Central memory CD8-positive, alpha-beta T cell (primary cell): ENCODE results near the gene C21orf58.
A peak's percentile ranks its signal among the peaks of the same experiment; 100 is the strongest.
"Not testable (repeated sequence)": the region's sequence is repeated elsewhere in the genome, so short reads cannot be mapped to it uniquely, and the experiment has no call there.

Source experiments
- ATAC-seq: fragments of 150-1000 bp; cut with Tn5 transposase; replicated peaks from 2 replicates; pipeline ENCODE4 v1.10.0; 2022; ENCODE audit warnings: mild to moderate bottlenecking, moderate FRiP score, moderate number of reproducible peaks; ENCODE audit not compliant: poor library complexity, severe bottlenecking; ENCODE audit errors: extremely low read depth
- DNase-seq, 2 donors: peaks; one replicate each; pipeline ENCODE4 v3.0.0; 2021; ENCODE audit warnings: low spot score in 2 of 2
- H3K27ac Mint-ChIP-seq: one replicate; pipeline ENCODE4 v1.8.0; 2022; ENCODE audit warnings: low read depth, mild to moderate bottlenecking, moderate library complexity, mixed read lengths
- H3K27me3 Mint-ChIP-seq: one replicate; pipeline ENCODE4 v1.8.0; 2022; ENCODE audit warnings: mixed read lengths
- H3K36me3 Mint-ChIP-seq: one replicate; pipeline ENCODE4 v1.8.0; 2022; ENCODE audit warnings: mild to moderate bottlenecking, moderate library complexity, mixed read lengths; ENCODE audit not compliant: insufficient read depth
- H3K4me1 Mint-ChIP-seq: one replicate; pipeline ENCODE4 v1.8.0; 2022; ENCODE audit warnings: mixed read lengths
- H3K4me3 Mint-ChIP-seq: one replicate; pipeline ENCODE4 v1.8.0; 2022; ENCODE audit warnings: mild to moderate bottlenecking, moderate library complexity, mixed read lengths
- H3K9me3 Mint-ChIP-seq: one replicate; pipeline ENCODE4 v1.8.0; 2022; ENCODE audit warnings: mixed read lengths

Gene C21orf58

DNA sequence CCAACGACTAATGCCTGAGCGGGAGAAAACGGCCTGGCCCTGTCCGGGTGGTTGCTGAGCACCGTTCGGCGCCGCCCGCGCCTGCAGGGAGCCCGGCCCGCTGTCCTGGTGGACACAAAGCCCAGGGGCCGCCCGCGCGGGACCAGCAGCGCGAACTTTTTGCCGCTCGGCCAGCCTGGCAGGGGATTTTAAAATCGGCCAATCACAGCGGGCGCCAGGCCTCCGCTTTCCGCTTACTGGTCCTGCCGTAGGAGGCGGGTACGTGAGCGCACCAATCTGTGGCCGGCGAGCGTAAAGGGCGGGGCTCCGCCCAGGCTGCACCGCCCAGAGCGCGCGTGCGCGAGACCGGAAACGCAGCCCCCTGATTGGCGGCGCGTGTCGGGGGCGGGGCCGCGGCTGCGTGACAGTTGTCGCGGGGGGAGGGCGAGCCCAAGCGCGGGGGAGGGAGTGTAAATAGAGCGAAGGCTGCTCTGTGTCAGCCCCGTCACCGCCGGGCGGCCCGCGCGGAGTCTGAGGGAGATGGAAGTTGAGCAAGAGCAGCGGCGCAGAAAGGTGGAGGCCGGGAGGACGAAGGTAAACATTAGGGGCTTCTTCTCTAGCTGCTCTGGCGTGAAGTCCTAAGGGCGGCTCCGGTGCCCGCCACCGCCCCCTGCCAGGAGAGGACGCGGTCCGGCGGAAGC, at the start of gene C21orf58, which contains the start of gene PCNT:
Gene C21orf58 (minus strand): TSS at position 161 of the 680 bp plus-strand sequence. CDS start 1,132 bp downstream, outside the sequence.
Gene PCNT (plus strand): TSS at position 447 of the 680 bp plus-strand sequence. CDS start 73 bp downstream, at position 520.
- Mint-ChIP-seq H3K4me3 (peak within 1 kb of the TSS; percentile 97), H3K27ac (peak within 1 kb of the TSS; percentile 96), H3K36me3 (peaks cover 14% of the 10 kb centered on the region), H3K9me3 (no peaks in the 10 kb centered on the region), H3K27me3 (no peaks in the 10 kb centered on the region), H3K4me1 (peaks cover 20% of the 10 kb centered on the region)
- ATAC-seq (peak; percentile 82), DNase-seq (peak; percentile 96 to 98)

GRCh38 chr21:46372947-46373346, 49.3 kb upstream of the C21orf58 start:
- ATAC-seq, H3K9me3 Mint-ChIP-seq, H3K36me3 Mint-ChIP-seq, H3K27ac Mint-ChIP-seq, DNase-seq, H3K27me3 Mint-ChIP-seq, H3K4me3 Mint-ChIP-seq: not testable (repeated sequence)
- H3K4me1 Mint-ChIP-seq, result peaks cover 21% of the 10 kb centered on the region

DNA sequence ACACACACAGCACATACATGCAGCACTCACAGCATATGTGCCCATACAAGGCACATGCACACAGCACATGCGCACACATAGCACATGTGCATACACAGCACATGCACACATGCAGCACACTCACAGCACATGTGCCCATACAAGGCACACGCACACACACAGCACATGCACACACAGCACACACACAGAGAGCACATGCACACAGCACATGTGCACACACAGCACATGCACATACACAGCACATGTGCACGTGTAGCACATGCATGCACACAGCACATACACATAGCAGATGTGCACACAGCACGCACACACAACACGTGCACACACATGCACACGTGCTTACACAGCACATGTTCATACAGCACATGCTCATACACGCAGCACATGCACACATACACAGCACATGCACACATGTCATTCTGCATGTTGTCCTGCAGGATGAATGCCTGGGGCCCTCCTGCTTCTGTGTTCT, 48.4 kb upstream of the C21orf58 start:
- Mint-ChIP-seq H3K9me3 (no peaks in the 10 kb centered on the region), H3K27ac (peak overlapping the region; percentile 59), H3K36me3 (peaks cover 9% of the 10 kb centered on the region), H3K4me1 (peaks cover 21% of the 10 kb centered on the region), H3K4me3 (no peak overlapping the region), H3K27me3 (no peaks in the 10 kb centered on the region)
- ATAC-seq, result no peak
- DNase-seq, result no peak

- Mint-ChIP-seq H3K9me3 (no peaks in the 10 kb centered on the region), H3K4me3 (no peak overlapping the region), H3K27ac (peak overlapping the region; percentile 59), H3K36me3 (peaks cover 11% of the 10 kb centered on the region), H3K4me1 (peaks cover 21% of the 10 kb centered on the region), H3K27me3 (no peaks in the 10 kb centered on the region)
- DNase-seq, result no peak
- ATAC-seq, result no peak
Measured at GRCh38 chr21:46371204-46372013, 47.7 kb upstream of the C21orf58 start.

- Mint-ChIP-seq H3K9me3 (no peaks in the 10 kb centered on the region), H3K36me3 (peaks cover 13% of the 10 kb centered on the region), H3K4me1 (peaks cover 21% of the 10 kb centered on the region), H3K27me3 (no peaks in the 10 kb centered on the region), H3K4me3 (peak overlapping the region; percentile 66), H3K27ac (no peak overlapping the region)
- no peak for DNase-seq
- ATAC-seq, result no peak
Measured at GRCh38 chr21:46369520-46370235, 46.0 kb upstream of the C21orf58 start.

GRCh38 chr21:46368533-46369285, 45.0 kb upstream of the C21orf58 start:
- Mint-ChIP-seq H3K27me3 (no peaks in the 10 kb centered on the region), H3K4me1 (peaks cover 21% of the 10 kb centered on the region), H3K27ac (peak overlapping the region; percentile 72), H3K9me3 (no peaks in the 10 kb centered on the region), H3K36me3 (peaks cover 8% of the 10 kb centered on the region), H3K4me3 (peak overlapping the region; percentile 66)
- ATAC-seq, result peak; percentile 97
- DNase-seq, result peak; percentile 21 to 46

- Mint-ChIP-seq H3K4me1 (peaks cover 25% of the 10 kb centered on the region), H3K27me3 (no peaks in the 10 kb centered on the region), H3K9me3 (no peaks in the 10 kb centered on the region), H3K27ac (no peak overlapping the region), H3K4me3 (no peak overlapping the region), H3K36me3 (peaks cover 14% of the 10 kb centered on the region)
- ATAC-seq (no peak), DNase-seq (no peak)
Measured at GRCh38 chr21:46366966-46367365, 43.3 kb upstream of the C21orf58 start.

GRCh38 chr21:46366561-46366960, 42.9 kb upstream of the C21orf58 start:
- ATAC-seq (no peak), DNase-seq (no peak)
- peaks cover 25% of the 10 kb centered on the region for H3K4me1 Mint-ChIP-seq
- no peak overlapping the region for H3K4me3 Mint-ChIP-seq
- peaks cover 16% of the 10 kb centered on the region for H3K36me3 Mint-ChIP-seq
- no peaks in the 10 kb centered on the region for H3K9me3 Mint-ChIP-seq
- H3K27me3 Mint-ChIP-seq, result no peaks in the 10 kb centered on the region
- no peak overlapping the region for H3K27ac Mint-ChIP-seq

DNA sequence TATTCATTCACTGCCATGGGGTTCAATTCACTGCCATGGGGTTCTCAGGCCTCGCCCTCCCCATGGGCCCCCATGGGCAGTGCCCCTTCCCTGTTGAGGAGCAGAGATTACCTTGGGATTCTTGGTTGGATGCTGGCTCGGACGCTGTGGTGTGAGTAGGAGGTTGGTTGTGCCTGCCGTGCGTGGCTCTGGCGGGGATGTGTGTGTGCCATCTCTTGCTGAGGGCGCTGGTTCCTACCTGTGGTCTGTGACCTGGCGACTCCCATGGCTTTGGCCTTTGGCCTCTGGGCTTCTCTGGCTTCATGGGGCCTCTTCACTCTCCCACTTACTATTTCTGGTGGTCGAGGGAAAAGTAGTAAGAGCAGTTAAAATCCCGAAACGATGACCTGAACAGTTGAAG, 42.4 kb upstream of the C21orf58 start:
- Mint-ChIP-seq H3K27me3 (no peaks in the 10 kb centered on the region), H3K4me1 (peaks cover 25% of the 10 kb centered on the region), H3K36me3 (peaks cover 18% of the 10 kb centered on the region), H3K4me3 (no peak overlapping the region), H3K27ac (no peak overlapping the region), H3K9me3 (no peaks in the 10 kb centered on the region)
- DNase-seq, result no peak
- no peak for ATAC-seq

DNA sequence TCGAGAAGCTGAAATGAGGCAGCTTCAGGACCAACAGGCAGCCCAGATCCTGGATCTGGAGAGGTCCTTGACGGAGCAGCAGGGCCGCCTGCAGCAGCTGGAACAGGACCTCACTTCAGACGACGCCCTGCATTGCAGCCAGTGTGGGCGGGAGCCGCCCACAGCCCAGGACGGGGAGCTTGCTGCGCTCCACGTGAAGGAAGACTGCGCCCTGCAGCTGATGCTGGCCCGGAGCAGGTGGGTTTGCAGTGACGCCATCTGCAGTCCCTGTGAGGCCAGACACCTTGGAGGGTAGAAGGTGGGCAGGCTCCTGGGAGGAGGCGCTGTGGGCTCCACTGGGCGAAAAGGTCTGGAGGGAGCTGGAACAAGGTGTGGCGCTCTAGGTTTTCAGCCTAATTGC, 40.0 kb upstream of the C21orf58 start:
- no peak overlapping the region for H3K27ac Mint-ChIP-seq
- peaks cover 33% of the 10 kb centered on the region for H3K36me3 Mint-ChIP-seq
- no peak overlapping the region for H3K4me3 Mint-ChIP-seq
- H3K4me1 Mint-ChIP-seq, result peaks cover 15% of the 10 kb centered on the region
- ATAC-seq (no peak), DNase-seq (no peak)
- no peaks in the 10 kb centered on the region for H3K27me3 Mint-ChIP-seq
- no peaks in the 10 kb centered on the region for H3K9me3 Mint-ChIP-seq

DNA sequence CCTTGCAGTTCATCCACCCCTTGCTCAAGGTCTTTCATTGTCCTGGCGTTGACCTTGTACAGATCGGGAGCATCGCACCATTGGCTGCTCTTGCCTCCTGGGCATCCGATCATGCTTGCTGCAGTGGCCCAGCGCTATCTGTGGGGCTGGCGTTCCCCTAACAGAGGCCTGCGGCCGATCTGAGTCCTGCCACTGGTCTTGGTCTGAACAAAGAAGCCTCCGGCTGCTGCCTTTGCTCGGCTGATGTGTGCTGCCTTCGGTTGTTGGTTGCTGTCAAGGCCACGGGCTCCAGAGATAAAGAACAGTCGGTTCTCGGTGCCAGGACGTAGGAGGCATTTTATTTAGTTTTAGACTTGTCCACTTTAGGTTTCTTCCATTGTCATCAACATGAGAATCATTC, 39.3 kb upstream of the C21orf58 start:
- DNase-seq (no peak), ATAC-seq (no peak)
- Mint-ChIP-seq H3K27ac (no peak overlapping the region), H3K4me1 (peaks cover 10% of the 10 kb centered on the region), H3K36me3 (peaks cover 36% of the 10 kb centered on the region), H3K9me3 (no peaks in the 10 kb centered on the region), H3K4me3 (no peak overlapping the region), H3K27me3 (no peaks in the 10 kb centered on the region)

- H3K27ac Mint-ChIP-seq, result no peak overlapping the region
- H3K4me1 Mint-ChIP-seq, result peaks cover 10% of the 10 kb centered on the region
- peaks cover 37% of the 10 kb centered on the region for H3K36me3 Mint-ChIP-seq
- H3K9me3 Mint-ChIP-seq, result no peaks in the 10 kb centered on the region
- H3K4me3 Mint-ChIP-seq, result no peak overlapping the region
- ATAC-seq, result no peak
- no peaks in the 10 kb centered on the region for H3K27me3 Mint-ChIP-seq
- DNase-seq, result no peak
Measured at GRCh38 chr21:46361935-46362334, 38.3 kb upstream of the C21orf58 start.
